K562 (cell line): ENCODE results near the gene SLC12A9.

Experiments used
- EZH2 ChIP-seq: IDR thresholded peaks from 2 replicates; pipeline ENCODE4 v1.6.1; 2012; ENCODE audit warnings: low read depth, mild to moderate bottlenecking, inconsistent platforms, low read length, borderline replicate concordance
- PHF8 ChIP-seq: fragments of 200-600 bp; sonication (generic); IDR thresholded peaks from 2 replicates; pipeline ENCODE4 v1.6.1; 2012; ENCODE audit warnings: mixed run types, mild to moderate bottlenecking, inconsistent platforms, low read length, moderate library complexity, borderline replicate concordance
- TF ChIP-seq, protein P1 (sequence below), 3 experiments: IDR thresholded peaks in 2 of 3; conservative IDR thresholded peaks in 1 of 3; 2 replicates each; pipeline ENCODE4 v1.5.1; 2011 to 2012; ENCODE audit warnings: low read length in 3 of 3, mild to moderate bottlenecking in 3 of 3, control low read depth in 2 of 3, improper control_type of control experiment in 1 of 3, inconsistent platforms in 1 of 3, low read depth in 1 of 3, mixed read lengths in 1 of 3, moderate library complexity in 1 of 3; ENCODE audit not compliant: insufficient read depth in 2 of 3

DNA sequence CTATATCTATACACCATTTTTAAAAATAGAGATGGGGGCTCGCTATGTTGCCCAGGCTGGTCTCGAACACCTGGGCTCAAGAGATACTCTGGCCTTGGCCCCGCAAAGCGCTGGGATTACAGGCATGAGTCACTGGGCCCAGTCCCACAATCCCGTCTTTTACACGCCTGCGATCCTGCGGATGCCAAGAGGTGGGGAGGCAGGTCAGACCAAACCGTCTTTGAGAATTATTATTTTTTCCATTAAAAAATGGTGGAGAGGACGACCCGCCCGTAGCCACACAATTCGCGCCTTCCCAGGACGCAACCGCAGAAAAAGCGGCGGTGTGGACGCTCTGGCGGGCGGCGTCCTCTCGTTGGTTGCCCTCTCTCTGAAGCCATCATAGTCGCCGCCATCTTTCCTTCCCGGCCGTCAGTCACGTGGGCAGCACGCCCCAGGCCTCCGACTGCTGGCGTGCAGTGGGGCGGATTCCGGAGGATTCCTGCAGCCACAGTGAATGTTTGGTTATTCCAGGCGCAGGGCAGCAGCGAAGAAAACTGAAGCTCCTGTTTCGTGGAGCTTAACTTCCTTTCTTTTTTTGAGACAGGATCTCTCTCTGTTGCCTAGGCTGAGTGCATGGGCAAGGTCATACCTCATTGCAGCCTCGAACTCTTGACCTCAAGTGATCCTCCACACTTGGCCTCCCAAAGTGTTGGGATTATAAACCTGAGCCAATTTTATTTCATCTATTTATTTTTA is 15.2 kb upstream of the SLC12A9 start:
- no peak for TF ChIP-seq EZH2
- TF ChIP-seq, protein P1, sequence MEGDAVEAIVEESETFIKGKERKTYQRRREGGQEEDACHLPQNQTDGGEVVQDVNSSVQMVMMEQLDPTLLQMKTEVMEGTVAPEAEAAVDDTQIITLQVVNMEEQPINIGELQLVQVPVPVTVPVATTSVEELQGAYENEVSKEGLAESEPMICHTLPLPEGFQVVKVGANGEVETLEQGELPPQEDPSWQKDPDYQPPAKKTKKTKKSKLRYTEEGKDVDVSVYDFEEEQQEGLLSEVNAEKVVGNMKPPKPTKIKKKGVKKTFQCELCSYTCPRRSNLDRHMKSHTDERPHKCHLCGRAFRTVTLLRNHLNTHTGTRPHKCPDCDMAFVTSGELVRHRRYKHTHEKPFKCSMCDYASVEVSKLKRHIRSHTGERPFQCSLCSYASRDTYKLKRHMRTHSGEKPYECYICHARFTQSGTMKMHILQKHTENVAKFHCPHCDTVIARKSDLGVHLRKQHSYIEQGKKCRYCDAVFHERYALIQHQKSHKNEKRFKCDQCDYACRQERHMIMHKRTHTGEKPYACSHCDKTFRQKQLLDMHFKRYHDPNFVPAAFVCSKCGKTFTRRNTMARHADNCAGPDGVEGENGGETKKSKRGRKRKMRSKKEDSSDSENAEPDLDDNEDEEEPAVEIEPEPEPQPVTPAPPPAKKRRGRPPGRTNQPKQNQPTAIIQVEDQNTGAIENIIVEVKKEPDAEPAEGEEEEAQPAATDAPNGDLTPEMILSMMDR (IDR thresholded peaks at IDR 0.05 in 2 of 3, conservative IDR thresholded peaks at IDR 0.05 in 1 of 3; ENCODE audit: insufficient read depth in 2 of 3, low read depth in 1 of 3, low read length in 3 of 3): no peak
- TF ChIP-seq PHF8: peak; percentile 65; the same call in 1 of the 2 replicates
